OCI-LY1 (cell line): Measurements from ENCODE around the gene ANXA2R.

ENCODE experiments used
- H2AFZ ChIP-seq: fragments of 200-600 bp; sonication (generic), shearing (Covaris generic); 2 replicates; pipeline ENCODE4 v1.6.0; 2014; ENCODE audit warnings: antibody characterized with exemption, mild to moderate bottlenecking, low read length
- H3F3A ChIP-seq: fragments of 200-600 bp; sonication (generic), shearing (Covaris generic); 2 replicates; pipeline ENCODE4 v1.6.0; 2014; ENCODE audit warnings: mild to moderate bottlenecking, antibody characterized with exemption, low read length, moderate library complexity; ENCODE audit not compliant: insufficient read depth
- H3K27ac ChIP-seq: fragments of 200-600 bp; sonication (generic); 2 replicates; pipeline ENCODE4 v1.5.1; 2014; ENCODE audit warnings: low read length, mixed run types, mild to moderate bottlenecking, low read depth; ENCODE audit not compliant: poor library complexity, severe bottlenecking
- H3K27me3 ChIP-seq: fragments of 200-600 bp; sonication (generic); 2 replicates; pipeline ENCODE4 v1.6.0; 2014; ENCODE audit warnings: antibody characterized with exemption, mild to moderate bottlenecking, low read length, moderate library complexity; ENCODE audit not compliant: insufficient read depth
- H3K36me3 ChIP-seq: fragments of 200-600 bp; sonication (generic); 2 replicates; pipeline ENCODE4 v1.6.1; 2014; ENCODE audit warnings: mild to moderate bottlenecking, antibody characterized with exemption, low read length, moderate library complexity, mixed read lengths; ENCODE audit not compliant: insufficient read depth
- H3K4me1 ChIP-seq: fragments of 200-600 bp; sonication (generic); 2 replicates; pipeline ENCODE4 v1.5.1; 2014; ENCODE audit warnings: mild to moderate bottlenecking, low read length, moderate library complexity; ENCODE audit not compliant: insufficient read depth, severe bottlenecking
- H3K4me2 ChIP-seq: fragments of 200-600 bp; sonication (generic), shearing (Covaris generic); 2 replicates; pipeline ENCODE4 v1.6.1; 2014; ENCODE audit warnings: low read length
- H3K4me3 ChIP-seq: fragments of 200-600 bp; sonication (generic); 2 replicates; pipeline ENCODE4 v1.5.1; 2014; ENCODE audit warnings: low read length, low read depth, mild to moderate bottlenecking, mixed read lengths; ENCODE audit not compliant: poor library complexity, severe bottlenecking
- H3K79me2 ChIP-seq: fragments of 200-600 bp; shearing (Covaris generic); 2 replicates; pipeline ENCODE4 v1.6.1; 2016; ENCODE audit warnings: mixed run types, low read length, mixed read lengths; ENCODE audit not compliant: insufficient read depth
- H3K9ac ChIP-seq: fragments of 200-600 bp; sonication (generic), shearing (Covaris generic); 2 replicates; pipeline ENCODE4 v1.6.1; 2014; ENCODE audit warnings: mild to moderate bottlenecking, low read length, mixed read lengths
- H3K9me2 ChIP-seq: fragments of 200-600 bp; sonication (generic), shearing (Covaris generic); 2 replicates; pipeline ENCODE4 v1.6.1; 2014; ENCODE audit warnings: low read depth, mild to moderate bottlenecking, low read length, mixed read lengths
- H3K9me3 ChIP-seq: fragments of 200-600 bp; shearing (Covaris generic); 2 replicates; pipeline ENCODE4 v1.6.1; 2014; ENCODE audit warnings: low read length, mixed read lengths
- H4K20me1 ChIP-seq: fragments of 200-600 bp; sonication (generic), shearing (Covaris generic); 2 replicates; pipeline ENCODE4 v1.6.0; 2016; ENCODE audit warnings: mild to moderate bottlenecking, low read length; ENCODE audit not compliant: insufficient read depth
- CTCF ChIP-seq: fragments of 200-600 bp; sonication (generic), shearing (Covaris generic); IDR thresholded peaks from 2 replicates; pipeline ENCODE4 v1.5.1; 2017; ENCODE audit warnings: mild to moderate bottlenecking, antibody characterized with exemption, low read length, moderate library complexity, mixed read lengths
- EZH2 ChIP-seq: fragments of 200-600 bp; sonication (generic), shearing (Covaris generic); IDR thresholded peaks from 2 replicates; pipeline ENCODE4 v1.8.0; 2017; ENCODE audit warnings: borderline replicate concordance, mixed run types, mild to moderate bottlenecking, antibody characterized with exemption, low read length, moderate library complexity, mixed read lengths

The ANXA2R gene

GRCh38 chr5:43036409-43036808 is 3.7 kb downstream of the ANXA2R start:
- Histone ChIP-seq H3K36me3 (no peaks in the 10 kb centered on the region), H3K4me3 (no peak overlapping the region), H3K9me3 (no peaks in the 10 kb centered on the region), H2AFZ (no peak overlapping the region), H3K4me1 (peaks cover 35% of the 10 kb centered on the region), H3K9ac (no peak overlapping the region), H3K9me2 (no peaks in the 10 kb centered on the region), H3K27ac (no peak overlapping the region), H3K79me2 (no peaks in the 10 kb centered on the region), H3K4me2 (no peak overlapping the region), H3F3A (peaks cover 3% of the 10 kb centered on the region), H4K20me1 (no peaks in the 10 kb centered on the region), H3K27me3 (no peaks in the 10 kb centered on the region)
- TF ChIP-seq CTCF (no peak), EZH2 (no peak)

GRCh38 chr5:43034591-43034968 is 5.5 kb downstream of the ANXA2R start:
- Histone ChIP-seq H3K36me3 (no peaks in the 10 kb centered on the region), H3K9ac (no peak overlapping the region), H2AFZ (no peak overlapping the region), H4K20me1 (no peaks in the 10 kb centered on the region), H3K9me2 (no peaks in the 10 kb centered on the region), H3K4me3 (no peak overlapping the region), H3K9me3 (no peaks in the 10 kb centered on the region), H3K4me2 (no peak overlapping the region), H3F3A (no peaks in the 10 kb centered on the region), H3K27me3 (no peaks in the 10 kb centered on the region), H3K79me2 (no peaks in the 10 kb centered on the region), H3K27ac (no peak overlapping the region), H3K4me1 (peaks cover 21% of the 10 kb centered on the region)
- TF ChIP-seq CTCF = no peak
- no peak for TF ChIP-seq EZH2

GRCh38 chr5:43033841-43034590 is 6.1 kb downstream of the ANXA2R start:
- H3K27me3 ChIP-seq = no peaks in the 10 kb centered on the region
- no peak overlapping the region for H3K4me3 ChIP-seq
- peaks cover 15% of the 10 kb centered on the region for H3K4me1 ChIP-seq
- no peak overlapping the region for H2AFZ ChIP-seq
- no peak overlapping the region for H3K9ac ChIP-seq
- TF ChIP-seq EZH2 = no peak
- no peak for TF ChIP-seq CTCF
- no peak overlapping the region for H3K4me2 ChIP-seq
- no peaks in the 10 kb centered on the region for H3K79me2 ChIP-seq
- no peaks in the 10 kb centered on the region for H3F3A ChIP-seq
- H4K20me1 ChIP-seq = no peaks in the 10 kb centered on the region
- no peaks in the 10 kb centered on the region for H3K36me3 ChIP-seq
- H3K9me2 ChIP-seq = no peaks in the 10 kb centered on the region
- H3K27ac ChIP-seq = no peak overlapping the region
- no peaks in the 10 kb centered on the region for H3K9me3 ChIP-seq
